ENCODE data around the gene HIKESHI. TPM values are rescaled to one million over a fixed set of nuclear protein-coding genes. Genes with fewer than 3 reads are reported as not detected.
A peak's percentile ranks its signal among the peaks of the same experiment; 100 is the strongest.

The HIKESHI gene
- total and polyA plus RNA-seq, 2 experiments from 2014 or later: 49.4 to 88.6 TPM

DNA sequence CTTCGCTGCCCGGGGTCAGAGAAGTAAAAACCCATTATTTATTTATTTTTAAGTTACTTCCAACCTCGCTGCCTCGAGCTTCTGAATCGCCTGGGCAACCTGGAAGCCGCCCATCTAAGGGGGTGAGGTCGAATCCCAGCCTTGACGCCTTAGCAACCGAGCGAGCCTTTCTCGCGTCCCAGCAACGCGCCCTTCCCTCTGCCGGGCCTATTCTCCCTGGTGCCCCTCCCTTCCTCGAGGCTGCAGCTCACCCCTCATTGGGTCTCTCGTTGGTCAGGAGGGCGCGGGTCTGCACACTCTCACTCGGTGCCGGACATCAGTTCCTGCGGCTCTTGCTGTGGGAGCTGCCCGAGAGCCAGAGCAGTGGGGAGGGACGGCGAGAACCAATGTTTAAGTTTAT, 72.5 kb downstream of the HIKESHI start, which contains the start of gene CCDC81:
TSS of gene CCDC81 (plus strand) at position 302 of the 400 bp plus-strand sequence. CDS start 277 bp downstream, outside the sequence.
- Histone ChIP-seq H3K9me3 (ENCODE audit: low read depth) (no peaks in the 10 kb centered on the region), H3K9ac (no peak within 1 kb of the TSS), H2AFZ (peak within 1 kb of the TSS; percentile 79), H3K4me1 (ENCODE audit: insufficient read depth) (0 out of 2 replicates have a peak, but pooled peaks cover 7% of the 10 kb centered on the region), H3K79me2 (ENCODE audit: insufficient read depth) (no peaks in the 10 kb centered on the region), H3K27me3 (replicated peaks; ENCODE audit: insufficient read depth) (no peaks in the 10 kb centered on the region), H3K4me2 (ENCODE audit: unreplicated experiment) (peak within 1 kb of the TSS; percentile 69), H3K36me3 (ENCODE audit: low read depth) (no peaks in the 10 kb centered on the region), H3K9me2 (ENCODE audit: insufficient read depth) (no peaks in the 10 kb centered on the region), H4K20me1 (ENCODE audit: insufficient read depth) (no peaks in the 10 kb centered on the region), H3K27ac (no peak within 1 kb of the TSS), H3F3A (ENCODE audit: insufficient read depth) (no peaks in the 10 kb centered on the region), H3K4me3 (peak within 1 kb of the TSS; percentile 55)
- in situ Hi-C loops (cut with MboI): no loop called here
- 10 to 12% methylated on average over 25 of the region's 25 CpGs for WGBS, 2 experiments (ENCODE audit: low coverage in 1 of 2, low lambda C conversion rate in 2 of 2, missing lambda C conversion rate in 2 of 2)
- DNase-seq: peak; percentile 33
- TF ChIP-seq EZH2phosphoT487 (IDR thresholded peaks at IDR 0.05; ENCODE audit: insufficient read depth, low read depth): no peak
- no peak for TF ChIP-seq EZH2 (IDR thresholded peaks at IDR 0.05; ENCODE audit: insufficient read depth, poor library complexity, severe bottlenecking)

DNA sequence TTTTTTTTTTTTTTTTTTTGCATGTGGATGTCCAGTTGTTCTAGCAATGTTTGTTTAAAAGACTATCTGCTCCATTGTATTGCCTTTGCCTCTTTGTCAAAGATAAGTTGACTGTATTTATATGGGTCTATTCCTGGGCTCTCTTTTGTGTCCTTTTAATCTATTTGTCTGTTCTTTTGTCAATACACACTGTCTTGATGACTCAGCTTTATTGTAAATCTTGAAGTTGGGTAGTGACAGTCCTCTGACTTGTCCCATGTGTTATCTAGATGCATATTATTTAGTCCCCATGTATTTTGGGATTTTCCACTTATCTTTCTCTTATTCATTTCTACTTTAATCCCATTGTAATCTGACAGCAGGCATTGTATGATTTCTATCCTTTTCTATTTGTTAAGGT, 75.9 kb downstream of the HIKESHI start:
- in situ Hi-C loops (cut with MboI): no loop called here
- Histone ChIP-seq H3K27ac (no peak overlapping the region), H3K4me3 (no peak overlapping the region), H3K9me3 (ENCODE audit: low read depth) (no peaks in the 10 kb centered on the region), H3K27me3 (replicated peaks; ENCODE audit: insufficient read depth) (no peaks in the 10 kb centered on the region), H3K36me3 (ENCODE audit: low read depth) (no peaks in the 10 kb centered on the region), H3K9me2 (ENCODE audit: insufficient read depth) (no peaks in the 10 kb centered on the region), H3K79me2 (ENCODE audit: insufficient read depth) (no peaks in the 10 kb centered on the region), H4K20me1 (ENCODE audit: insufficient read depth) (no peaks in the 10 kb centered on the region), H3F3A (ENCODE audit: insufficient read depth) (no peaks in the 10 kb centered on the region), H3K4me2 (ENCODE audit: unreplicated experiment) (no peak overlapping the region), H3K4me1 (ENCODE audit: insufficient read depth) (no peaks in the 10 kb centered on the region), H3K9ac (no peak overlapping the region), H2AFZ (no peak overlapping the region)
- no peak for TF ChIP-seq EZH2phosphoT487 (IDR thresholded peaks at IDR 0.05; ENCODE audit: insufficient read depth, low read depth)
- no peak for DNase-seq

DNA sequence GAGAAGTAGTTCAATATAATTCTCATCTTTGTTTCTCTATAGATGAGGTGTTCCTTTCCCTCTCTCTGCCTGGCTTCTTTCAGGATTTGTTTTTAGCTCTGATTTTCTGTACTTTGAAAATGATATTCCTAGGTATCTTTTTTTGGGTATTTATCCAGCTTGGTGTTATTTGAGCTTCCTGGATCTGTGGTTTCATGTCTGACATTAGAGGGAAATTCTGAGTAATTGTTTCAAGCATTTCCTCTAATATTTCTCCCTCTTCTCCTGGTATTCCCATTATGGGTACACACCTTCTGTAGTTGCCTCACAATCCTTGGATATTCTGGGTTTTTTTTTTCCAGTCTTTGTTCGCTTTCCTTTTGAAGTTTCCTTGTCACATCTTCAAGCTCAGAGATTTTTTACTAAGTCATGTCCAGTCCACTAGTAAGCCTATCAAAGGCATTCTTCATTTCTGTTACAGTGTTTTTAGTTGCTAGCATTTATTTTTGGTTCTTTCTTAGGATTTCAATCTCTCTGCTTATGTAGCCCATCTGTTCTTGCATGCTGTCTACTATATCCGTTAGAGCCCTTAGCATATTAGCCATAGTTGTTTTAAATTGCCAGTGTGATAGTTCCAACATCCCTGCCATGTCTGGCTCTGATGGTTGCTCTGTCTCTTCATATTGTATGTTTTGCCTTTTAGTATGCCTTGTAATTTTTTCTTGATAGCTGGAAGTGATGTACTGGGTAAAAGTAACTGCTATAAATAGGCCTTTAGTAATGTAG, 78.4 kb downstream of the HIKESHI start:
- Histone ChIP-seq H3K36me3 (ENCODE audit: low read depth) (no peaks in the 10 kb centered on the region), H3K4me3 (no peak overlapping the region), H3K9me3 (ENCODE audit: low read depth) (no peaks in the 10 kb centered on the region), H3K4me1 (ENCODE audit: insufficient read depth) (no peaks in the 10 kb centered on the region), H4K20me1 (ENCODE audit: insufficient read depth) (no peaks in the 10 kb centered on the region), H3K9me2 (ENCODE audit: insufficient read depth) (no peaks in the 10 kb centered on the region), H3K27ac (no peak overlapping the region), H3F3A (ENCODE audit: insufficient read depth) (no peaks in the 10 kb centered on the region), H3K79me2 (ENCODE audit: insufficient read depth) (no peaks in the 10 kb centered on the region), H3K9ac (no peak overlapping the region), H2AFZ (no peak overlapping the region), H3K27me3 (replicated peaks; ENCODE audit: insufficient read depth) (no peaks in the 10 kb centered on the region), H3K4me2 (ENCODE audit: unreplicated experiment) (no peak overlapping the region)
- in situ Hi-C loops (cut with MboI): no loop called here
- WGBS, 2 experiments (ENCODE audit: low coverage in 1 of 2, low lambda C conversion rate in 2 of 2, missing lambda C conversion rate in 2 of 2): 76 to 89% methylated on average over 2 of the region's 2 CpGs
- TF ChIP-seq EZH2 (IDR thresholded peaks at IDR 0.05; ENCODE audit: insufficient read depth, poor library complexity, severe bottlenecking) (no peak), EZH2phosphoT487 (IDR thresholded peaks at IDR 0.05; ENCODE audit: insufficient read depth, low read depth) (no peak)
- DNase-seq: no peak

DNA sequence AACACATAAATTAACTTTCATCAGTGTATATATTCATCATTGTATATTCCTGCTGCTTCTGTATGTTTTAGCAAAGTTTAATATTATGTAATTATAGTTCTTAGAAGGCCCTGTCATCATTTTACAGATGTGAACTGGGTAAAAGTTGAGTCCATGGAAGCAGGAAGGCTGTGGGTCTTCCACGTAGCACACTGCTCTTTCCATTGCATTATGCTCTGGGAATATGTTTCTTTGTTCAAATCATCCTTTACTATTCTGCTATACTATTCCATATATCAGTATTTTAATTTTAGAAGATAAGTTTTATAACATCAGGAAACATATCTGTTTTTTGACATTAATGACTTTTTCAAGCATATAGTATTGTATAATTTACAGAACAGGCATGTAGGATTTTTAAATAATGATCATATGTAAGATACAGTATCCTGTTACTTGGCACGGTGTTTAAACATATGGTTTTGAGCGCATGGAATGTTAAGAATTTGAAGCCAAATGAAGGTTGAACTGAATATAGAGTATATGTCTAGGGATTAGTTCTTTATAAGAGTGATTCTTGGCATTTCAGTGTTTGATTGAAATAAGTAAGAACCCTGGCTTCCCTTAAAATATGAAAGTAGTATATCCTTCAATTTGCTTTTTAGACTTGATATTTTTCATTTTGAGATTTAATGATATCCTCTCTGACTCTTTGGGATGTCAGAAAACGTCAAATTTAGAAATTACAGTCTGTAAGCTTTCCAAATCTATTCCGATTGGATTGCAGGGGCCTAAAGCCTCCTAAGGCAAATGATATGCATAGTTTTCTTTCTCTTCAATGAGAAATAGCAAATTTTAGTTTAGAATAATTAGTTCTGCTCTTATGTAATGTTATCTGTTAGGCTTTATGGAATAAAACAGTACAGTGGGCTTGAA, 81.3 kb downstream of the HIKESHI start:
- no peak overlapping the region for H2AFZ ChIP-seq
- 68 to 71% methylated on average over 5 of the region's 5 CpGs for WGBS, 2 experiments (ENCODE audit: low coverage in 1 of 2, low lambda C conversion rate in 2 of 2, missing lambda C conversion rate in 2 of 2)
- DNase-seq: no peak
- H3K4me3 ChIP-seq: no peak overlapping the region
- no peaks in the 10 kb centered on the region for H4K20me1 ChIP-seq (ENCODE audit: insufficient read depth)
- H3K4me2 ChIP-seq (ENCODE audit: unreplicated experiment): no peak overlapping the region
- in situ Hi-C loops (cut with MboI): no loop called here
- no peaks in the 10 kb centered on the region for H3F3A ChIP-seq (ENCODE audit: insufficient read depth)
- H3K9me2 ChIP-seq (ENCODE audit: insufficient read depth): no peaks in the 10 kb centered on the region
- TF ChIP-seq EZH2 (IDR thresholded peaks at IDR 0.05; ENCODE audit: insufficient read depth, poor library complexity, severe bottlenecking) (no peak), EZH2phosphoT487 (IDR thresholded peaks at IDR 0.05; ENCODE audit: insufficient read depth, low read depth) (no peak)
- H3K36me3 ChIP-seq (ENCODE audit: low read depth): no peaks in the 10 kb centered on the region
- H3K27ac ChIP-seq: no peak overlapping the region
- no peaks in the 10 kb centered on the region for H3K4me1 ChIP-seq (ENCODE audit: insufficient read depth)
- H3K27me3 ChIP-seq (replicated peaks; ENCODE audit: insufficient read depth): no peaks in the 10 kb centered on the region
- no peaks in the 10 kb centered on the region for H3K79me2 ChIP-seq (ENCODE audit: insufficient read depth)
- H3K9ac ChIP-seq: no peak overlapping the region
- no peaks in the 10 kb centered on the region for H3K9me3 ChIP-seq (ENCODE audit: low read depth)

Measured in GM23248 (cell line).